SK-N-SH treated with all-trans-retinoic acid at 6 μM for 48 hours (cell line): ENCODE results near the gene FGGY.

Source experiments
- ATAC-seq: fragments of 200-7000 bp; cut with Tn5 transposase; 3 replicates; pipeline ENCODE4 v1.9.1; 2020; ENCODE audit warnings: mild to moderate bottlenecking, moderate library complexity
- ARNTL ChIP-seq: fragments of 450-650 bp; formaldehyde crosslinking; IDR thresholded peaks from 2 replicates; pipeline ENCODE4 v1.5.0; 2020; ENCODE audit warnings: low read depth, mild to moderate bottlenecking, moderate library complexity, borderline replicate concordance
- BACH2 ChIP-seq: fragments of 250-450 bp; sonication (Bioruptor Pico); IDR thresholded peaks from 2 replicates; pipeline ENCODE4 v1.9.0; 2021; ENCODE audit warnings: mild to moderate bottlenecking, borderline replicate concordance
- CREB5 ChIP-seq: fragments of 250-450 bp; sonication (Bioruptor Pico); IDR thresholded peaks from 2 replicates; pipeline ENCODE4 v1.5.1; 2020; ENCODE audit warnings: low read depth, mild to moderate bottlenecking, moderate library complexity
- CSDC2 ChIP-seq: fragments of 250-450 bp; sonication (Bioruptor Pico); IDR thresholded peaks from 2 replicates; pipeline ENCODE4 v1.5.0; 2020; ENCODE audit warnings: mild to moderate bottlenecking, moderate library complexity
- ESRRG ChIP-seq: fragments of 250-450 bp; sonication (Bioruptor Pico); IDR thresholded peaks from 2 replicates; pipeline ENCODE4 v1.6.1; 2021; ENCODE audit warnings: mild to moderate bottlenecking
- GLIS3 ChIP-seq: fragments of 250-450 bp; sonication (Bioruptor Pico); IDR thresholded peaks from 2 replicates; pipeline ENCODE4 v1.5.0; 2020; ENCODE audit warnings: mild to moderate bottlenecking, moderate library complexity
- ISL1 ChIP-seq: fragments of 250-450 bp; sonication (Bioruptor Pico); IDR thresholded peaks from 2 replicates; pipeline ENCODE4 v2.1.2; 2022; ENCODE audit warnings: mild to moderate bottlenecking, moderate library complexity
- PATZ1 ChIP-seq: fragments of 250-450 bp; sonication (Bioruptor Pico); IDR thresholded peaks from 2 replicates; pipeline ENCODE4 v1.8.0; 2020; ENCODE audit warnings: mild to moderate bottlenecking, moderate library complexity, borderline replicate concordance
- POU6F1 ChIP-seq: fragments of 250-450 bp; sonication (Bioruptor Pico); IDR thresholded peaks from 2 replicates; pipeline ENCODE4 v1.8.0; 2021; ENCODE audit warnings: low read depth, mild to moderate bottlenecking, moderate library complexity, borderline replicate concordance
- TCF4 ChIP-seq: fragments of 250-450 bp; sonication (Bioruptor Pico); IDR thresholded peaks from 2 replicates; pipeline ENCODE4 v1.8.0; 2021; ENCODE audit warnings: mild to moderate bottlenecking, moderate library complexity, borderline replicate concordance
- TOX ChIP-seq: fragments of 250-450 bp; sonication (Bioruptor Pico); IDR thresholded peaks from 2 replicates; pipeline ENCODE4 v1.8.0; 2021; ENCODE audit warnings: mild to moderate bottlenecking, moderate library complexity, borderline replicate concordance
- TSHZ2 ChIP-seq: fragments of 250-450 bp; sonication (Bioruptor Pico); IDR thresholded peaks from 2 replicates; pipeline ENCODE4 v1.5.0; 2020; ENCODE audit warnings: mild to moderate bottlenecking, moderate library complexity
- ZC3H10 ChIP-seq: fragments of 250-450 bp; sonication (Bioruptor Pico); IDR thresholded peaks from 2 replicates; pipeline ENCODE4 v1.5.1; 2021; ENCODE audit warnings: mild to moderate bottlenecking, moderate library complexity
- ZFP3 ChIP-seq: fragments of 250-450 bp; sonication (Bioruptor Pico); IDR thresholded peaks from 2 replicates; pipeline ENCODE4 v1.5.0; 2020; ENCODE audit warnings: mild to moderate bottlenecking, moderate library complexity
- ZFP30 ChIP-seq: fragments of 450-650 bp; formaldehyde crosslinking; IDR thresholded peaks from 2 replicates; pipeline ENCODE4 v1.5.0; 2022; ENCODE audit warnings: mild to moderate bottlenecking, moderate library complexity

Gene FGGY

GRCh38 chr1:59317780-59318179 lies 20.9 kb downstream of the FGGY start:
- no peak for ATAC-seq
- TF ChIP-seq POU6F1 (CRISPR knock-in tag) (no peak), ISL1 (CRISPR knock-in tag) (no peak), ZC3H10 (CRISPR knock-in tag) (no peak), TSHZ2 (CRISPR knock-in tag) (no peak), GLIS3 (no peak), BACH2 (no peak), CSDC2 (CRISPR knock-in tag) (no peak)

- TF ChIP-seq BACH2 (no peak), ZC3H10 (CRISPR knock-in tag) (no peak), TSHZ2 (CRISPR knock-in tag) (no peak), PATZ1 (CRISPR knock-in tag) (no peak), CREB5 (CRISPR knock-in tag) (no peak), ZFP30 (CRISPR knock-in tag) (no peak), ESRRG (CRISPR knock-in tag) (no peak), ZFP3 (CRISPR knock-in tag) (no peak), CSDC2 (CRISPR knock-in tag) (no peak), TCF4 (CRISPR knock-in tag) (no peak), GLIS3 (no peak)
- no peak for ATAC-seq
Measured at GRCh38 chr1:59318271-59318860, 21.5 kb downstream of the FGGY start.

- TF ChIP-seq CSDC2 (CRISPR knock-in tag) (no peak), CREB5 (CRISPR knock-in tag) (no peak), ARNTL (CRISPR knock-in tag) (no peak), ZFP30 (CRISPR knock-in tag) (no peak), ESRRG (CRISPR knock-in tag) (no peak), ZFP3 (CRISPR knock-in tag) (no peak), TOX (no peak), ISL1 (CRISPR knock-in tag) (no peak), BACH2 (no peak), GLIS3 (no peak), POU6F1 (CRISPR knock-in tag) (no peak)
- no peak for ATAC-seq
Measured at GRCh38 chr1:59322394-59322793, 25.5 kb downstream of the FGGY start.
